Dedifferentiated amniotic fluid mesenchymal stem cell (primary cell): ENCODE measurements around the gene ABCB6.

ENCODE experiments used
- DNase-seq: peaks from one replicate; pipeline ENCODE4 v3.0.0-alpha.2; 2016; ENCODE audit errors: extremely low spot score

ABCB6 gene

DNA sequence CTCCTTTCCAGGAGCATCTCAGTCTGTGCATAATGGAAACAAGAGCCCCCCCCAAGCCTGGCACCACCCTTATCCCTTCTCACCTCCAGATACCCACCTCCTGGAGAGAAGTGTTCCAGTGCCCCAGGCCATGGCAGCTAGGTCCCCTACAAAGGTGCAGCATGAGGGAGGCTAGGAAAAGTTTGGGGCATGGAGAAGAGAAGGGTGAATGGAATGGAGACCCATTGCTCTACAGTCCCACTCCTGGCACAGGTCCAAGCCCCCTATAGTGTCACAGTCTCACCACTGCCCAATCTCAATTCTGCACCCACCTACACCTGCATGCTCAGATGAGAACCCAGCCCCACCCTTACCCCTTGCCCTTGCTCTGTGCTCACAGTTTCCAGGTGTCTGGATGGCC is 49.8 kb downstream of the ABCB6 start:
- DNase-seq = no peak

DNA sequence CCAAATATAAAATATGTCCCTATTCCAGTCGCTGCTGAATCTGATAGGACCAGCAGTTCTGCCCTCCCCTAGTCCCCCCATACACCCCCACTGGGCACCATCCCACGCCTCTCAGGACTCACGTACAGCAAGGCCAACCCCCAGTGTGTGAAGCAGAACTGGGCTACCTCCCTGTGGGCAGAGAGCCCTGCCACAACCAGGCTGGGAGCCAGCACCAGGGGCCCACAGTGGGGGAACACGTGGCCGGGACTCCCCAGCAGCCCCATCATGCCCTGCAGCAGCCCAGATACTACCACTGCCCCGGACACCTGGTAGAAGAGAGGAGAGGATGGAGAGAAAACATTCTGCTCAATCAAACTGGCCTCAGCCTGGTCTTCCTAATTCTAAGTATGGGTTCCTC is 50.2 kb downstream of the ABCB6 start:
- no peak for DNase-seq

GRCh38 chr2:219167997-219168396 is 50.8 kb downstream of the ABCB6 start:
- DNase-seq = no peak

- no peak for DNase-seq
These were observed 53.5 kb downstream of the ABCB6 start for GRCh38 chr2:219165058-219165911.

- no peak for DNase-seq
These were observed 55.6 kb downstream of the ABCB6 start for GRCh38 chr2:219163156-219163555.

- no peak for DNase-seq
These were observed 57.7 kb downstream of the ABCB6 start for GRCh38 chr2:219161097-219161496.

GRCh38 chr2:219160186-219161017 is 58.4 kb downstream of the ABCB6 start, which contains the start of gene NHEJ1:
Gene NHEJ1 (minus strand): TSS chr2:219160815. CDS start chr2:219158362, 2,453 bp downstream.
- peak; percentile 93 for DNase-seq
